ENCODE measurements around the gene PRKN. TPM values are rescaled to one million over a fixed set of nuclear protein-coding genes. Genes with fewer than 3 reads are reported as not detected.
A peak's percentile ranks its signal among the peaks of the same experiment; 100 is the strongest.

Gene PRKN
- total and polyA plus RNA-seq, 2 experiments from 2014 or later, result 1.2 to 2.3 TPM

DNA sequence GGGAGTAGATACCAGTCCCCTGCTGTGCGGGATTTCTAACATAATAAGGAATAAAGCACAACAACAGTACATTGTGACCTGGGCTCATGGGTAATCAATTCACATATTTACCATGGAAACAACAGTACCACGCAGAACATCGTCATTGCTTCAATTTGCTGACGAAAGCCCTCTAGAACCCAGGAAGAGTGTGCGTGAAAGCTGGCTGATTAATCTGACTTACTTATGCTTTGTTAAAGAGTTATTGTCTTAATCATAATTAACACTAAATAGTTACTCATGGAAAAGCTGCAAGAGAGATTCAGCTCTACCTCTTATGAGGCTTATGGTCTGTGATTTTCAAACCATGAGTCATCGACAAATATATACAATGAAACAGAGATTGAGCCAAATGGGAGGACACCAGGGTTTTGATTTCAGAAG lies 809.4 kb downstream of the PRKN start:
- H3F3A ChIP-seq (ENCODE audit: insufficient read depth), result no peaks in the 10 kb centered on the region
- no peak overlapping the region for H3K4me2 ChIP-seq (ENCODE audit: unreplicated experiment)
- peaks cover 9% of the 10 kb centered on the region for H3K4me1 ChIP-seq (ENCODE audit: insufficient read depth)
- H3K9ac ChIP-seq, result no peak overlapping the region
- 54 to 60% methylated on average over 6 of the region's 6 CpGs for WGBS, 2 experiments (ENCODE audit: low coverage in 1 of 2, low lambda C conversion rate in 2 of 2, missing lambda C conversion rate in 2 of 2)
- no peaks in the 10 kb centered on the region for H4K20me1 ChIP-seq (ENCODE audit: insufficient read depth)
- H3K9me3 ChIP-seq (ENCODE audit: low read depth), result no peaks in the 10 kb centered on the region
- no peaks in the 10 kb centered on the region for H3K36me3 ChIP-seq (ENCODE audit: low read depth)
- in situ Hi-C loops (cut with MboI), result no loop called here
- DNase-seq, result peak; percentile 29
- no peak overlapping the region for H3K27ac ChIP-seq
- H3K79me2 ChIP-seq (ENCODE audit: insufficient read depth), result no peaks in the 10 kb centered on the region
- TF ChIP-seq EZH2 (IDR thresholded peaks at IDR 0.05; ENCODE audit: insufficient read depth, poor library complexity, severe bottlenecking) (no peak), EZH2phosphoT487 (IDR thresholded peaks at IDR 0.05; ENCODE audit: insufficient read depth, low read depth) (no peak)
- no peaks in the 10 kb centered on the region for H3K9me2 ChIP-seq (ENCODE audit: insufficient read depth)
- H3K4me3 ChIP-seq, result no peak overlapping the region
- H3K27me3 ChIP-seq (replicated peaks; ENCODE audit: insufficient read depth), result no peaks in the 10 kb centered on the region
- H2AFZ ChIP-seq, result no peak overlapping the region

DNA sequence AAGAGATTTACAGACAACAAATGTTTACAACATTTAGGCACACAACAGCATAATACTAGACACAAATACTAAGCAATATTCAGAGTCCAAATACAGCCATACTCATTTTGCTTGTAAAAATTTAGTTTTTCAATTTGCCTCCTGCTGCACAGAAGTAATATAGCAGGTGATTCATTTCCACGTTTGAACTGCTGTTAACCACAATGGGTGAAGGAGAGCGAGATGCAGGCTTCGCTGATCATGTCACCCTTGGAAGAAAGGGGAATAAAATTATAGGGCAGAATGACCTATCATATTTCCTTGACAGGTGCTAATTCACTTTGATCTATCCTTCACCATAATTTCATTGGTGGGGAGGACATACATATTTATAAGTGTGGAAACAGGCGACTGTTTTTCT lies 809.9 kb downstream of the PRKN start:
- no peaks in the 10 kb centered on the region for H3K36me3 ChIP-seq (ENCODE audit: low read depth)
- H3K9me2 ChIP-seq (ENCODE audit: insufficient read depth), result no peaks in the 10 kb centered on the region
- no peak overlapping the region for H3K4me2 ChIP-seq (ENCODE audit: unreplicated experiment)
- WGBS, 2 experiments (ENCODE audit: low coverage in 1 of 2, low lambda C conversion rate in 2 of 2, missing lambda C conversion rate in 2 of 2), result 57 to 59% methylated on average over 4 of the region's 4 CpGs
- no peaks in the 10 kb centered on the region for H4K20me1 ChIP-seq (ENCODE audit: insufficient read depth)
- no peak overlapping the region for H3K4me3 ChIP-seq
- H3K9me3 ChIP-seq (ENCODE audit: low read depth), result no peaks in the 10 kb centered on the region
- H3K79me2 ChIP-seq (ENCODE audit: insufficient read depth), result no peaks in the 10 kb centered on the region
- TF ChIP-seq EZH2phosphoT487 (IDR thresholded peaks at IDR 0.05; ENCODE audit: insufficient read depth, low read depth) (no peak), EZH2 (IDR thresholded peaks at IDR 0.05; ENCODE audit: insufficient read depth, poor library complexity, severe bottlenecking) (no peak)
- no peak overlapping the region for H3K9ac ChIP-seq
- H3K27ac ChIP-seq, result no peak overlapping the region
- H3K4me1 ChIP-seq (ENCODE audit: insufficient read depth), result peaks cover 8% of the 10 kb centered on the region
- no peak overlapping the region for H2AFZ ChIP-seq
- no peaks in the 10 kb centered on the region for H3K27me3 ChIP-seq (replicated peaks; ENCODE audit: insufficient read depth)
- no peaks in the 10 kb centered on the region for H3F3A ChIP-seq (ENCODE audit: insufficient read depth)
- in situ Hi-C loops (cut with MboI), result no loop called here
- DNase-seq, result peak; percentile 20

DNA sequence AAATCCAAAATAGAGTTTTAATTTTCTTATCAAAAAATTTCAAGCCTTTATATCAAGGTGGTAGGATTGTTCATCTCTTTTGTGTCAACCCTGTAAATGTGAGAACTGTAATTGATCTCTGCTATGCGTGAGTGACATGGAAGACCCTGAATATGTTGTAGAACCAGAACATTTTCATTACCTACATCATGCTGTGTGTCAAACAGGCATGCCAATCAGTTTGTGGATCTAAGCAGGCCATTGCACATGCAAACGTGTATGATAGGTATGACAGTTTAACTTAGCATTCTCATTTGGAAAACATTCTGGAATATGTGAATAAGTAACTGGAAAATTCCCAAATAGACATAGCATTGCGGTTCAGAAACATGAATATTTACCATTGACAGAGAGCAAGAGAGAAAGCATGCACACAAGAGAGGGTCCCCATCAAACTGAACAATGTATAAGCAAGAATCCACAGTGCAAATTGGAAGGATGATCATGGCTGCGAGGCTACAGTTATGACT lies 812.1 kb downstream of the PRKN start:
- H3K79me2 ChIP-seq (ENCODE audit: insufficient read depth), result no peaks in the 10 kb centered on the region
- no peak for TF ChIP-seq EZH2 (IDR thresholded peaks at IDR 0.05; ENCODE audit: insufficient read depth, poor library complexity, severe bottlenecking)
- no peaks in the 10 kb centered on the region for H3K36me3 ChIP-seq (ENCODE audit: low read depth)
- no peaks in the 10 kb centered on the region for H3K9me3 ChIP-seq (ENCODE audit: low read depth)
- H2AFZ ChIP-seq, result no peak overlapping the region
- no peak overlapping the region for H3K4me2 ChIP-seq (ENCODE audit: unreplicated experiment)
- H3K27ac ChIP-seq, result no peak overlapping the region
- DNase-seq, result no peak
- WGBS, 2 experiments (ENCODE audit: low coverage in 1 of 2, low lambda C conversion rate in 2 of 2, missing lambda C conversion rate in 2 of 2), result 57 to 71% methylated on average over 4 of the region's 4 CpGs
- no peaks in the 10 kb centered on the region for H4K20me1 ChIP-seq (ENCODE audit: insufficient read depth)
- no peak overlapping the region for H3K9ac ChIP-seq
- no peak overlapping the region for H3K4me3 ChIP-seq
- H3K27me3 ChIP-seq (replicated peaks; ENCODE audit: insufficient read depth), result no peaks in the 10 kb centered on the region
- in situ Hi-C loops (cut with MboI), result no loop called here
- H3K9me2 ChIP-seq (ENCODE audit: insufficient read depth), result no peaks in the 10 kb centered on the region
- no peaks in the 10 kb centered on the region; the same call in 1 of the 2 replicates for H3K4me1 ChIP-seq (ENCODE audit: insufficient read depth)
- no peaks in the 10 kb centered on the region for H3F3A ChIP-seq (ENCODE audit: insufficient read depth)

DNA sequence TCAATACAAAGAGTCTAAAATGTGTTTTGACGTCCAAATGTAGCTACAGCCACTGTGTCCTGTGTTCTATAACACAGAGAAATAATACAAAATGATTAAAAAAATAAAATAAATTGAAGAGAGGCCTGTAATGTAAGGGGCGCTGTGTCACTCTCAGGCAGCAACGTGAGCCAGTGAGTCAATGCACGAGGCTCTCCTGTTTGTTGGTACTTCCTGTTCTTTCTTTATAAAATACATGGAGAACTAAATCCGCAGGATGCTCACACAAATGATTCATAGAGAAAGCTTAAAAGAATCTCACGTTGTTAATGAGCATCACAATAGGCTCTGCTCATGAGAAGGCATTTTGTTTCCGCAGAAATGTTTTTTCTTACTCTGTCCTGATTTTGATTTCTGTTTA lies 818.7 kb downstream of the PRKN start:
- no peak overlapping the region for H2AFZ ChIP-seq
- H3K4me2 ChIP-seq (ENCODE audit: unreplicated experiment), result no peak overlapping the region
- no peak for TF ChIP-seq EZH2phosphoT487 (IDR thresholded peaks at IDR 0.05; ENCODE audit: insufficient read depth, low read depth)
- TF ChIP-seq EZH2 (IDR thresholded peaks at IDR 0.05; ENCODE audit: insufficient read depth, poor library complexity, severe bottlenecking), result no peak
- H3K27me3 ChIP-seq (replicated peaks; ENCODE audit: insufficient read depth), result no peaks in the 10 kb centered on the region
- H3K36me3 ChIP-seq (ENCODE audit: low read depth), result no peaks in the 10 kb centered on the region
- no peak for DNase-seq
- no peaks in the 10 kb centered on the region for H3K9me3 ChIP-seq (ENCODE audit: low read depth)
- H3K4me1 ChIP-seq (ENCODE audit: insufficient read depth), result no peaks in the 10 kb centered on the region
- H3K4me3 ChIP-seq, result no peak overlapping the region
- H3K9ac ChIP-seq, result no peak overlapping the region
- no peaks in the 10 kb centered on the region for H3K79me2 ChIP-seq (ENCODE audit: insufficient read depth)
- in situ Hi-C loops (cut with MboI), result no loop called here
- H3F3A ChIP-seq (ENCODE audit: insufficient read depth), result no peaks in the 10 kb centered on the region
- H4K20me1 ChIP-seq (ENCODE audit: insufficient read depth), result no peaks in the 10 kb centered on the region
- H3K9me2 ChIP-seq (ENCODE audit: insufficient read depth), result no peaks in the 10 kb centered on the region
- WGBS, 2 experiments (ENCODE audit: low coverage in 1 of 2, low lambda C conversion rate in 2 of 2, missing lambda C conversion rate in 2 of 2), result 67 to 72% methylated on average over 7 of the region's 7 CpGs
- no peak overlapping the region for H3K27ac ChIP-seq

DNA sequence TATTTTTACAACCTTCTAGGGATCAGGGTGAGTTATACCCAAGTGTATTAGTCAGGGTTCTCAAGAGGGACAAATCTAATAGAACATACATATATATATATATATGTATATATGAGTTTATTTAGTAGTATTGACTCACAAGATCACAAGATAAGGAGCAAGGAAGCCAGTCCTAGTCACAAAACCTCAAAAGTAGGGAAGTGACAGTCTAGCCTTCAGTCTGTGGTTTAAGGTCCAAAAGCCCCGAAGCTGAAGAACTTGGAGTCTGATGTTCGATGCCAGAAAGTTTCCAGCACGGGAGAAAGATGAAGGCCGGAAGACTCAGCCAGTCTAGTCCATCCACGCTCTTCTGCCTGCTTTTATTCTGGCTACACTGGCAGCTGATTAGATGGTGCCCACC lies 821.0 kb downstream of the PRKN start:
- no peak for TF ChIP-seq EZH2 (IDR thresholded peaks at IDR 0.05; ENCODE audit: insufficient read depth, poor library complexity, severe bottlenecking)
- no peak for TF ChIP-seq EZH2phosphoT487 (IDR thresholded peaks at IDR 0.05; ENCODE audit: insufficient read depth, low read depth)

More for the DNA sequence above, 821.0 kb downstream of the PRKN start:
- DNase-seq, result no peak
- Histone ChIP-seq H3K36me3 (ENCODE audit: low read depth) (no peaks in the 10 kb centered on the region), H3K4me3 (no peak overlapping the region), H4K20me1 (ENCODE audit: insufficient read depth) (no peaks in the 10 kb centered on the region), H3K9ac (no peak overlapping the region), H3K4me2 (ENCODE audit: unreplicated experiment) (no peak overlapping the region), H3K9me3 (ENCODE audit: low read depth) (no peaks in the 10 kb centered on the region), H3K27me3 (replicated peaks; ENCODE audit: insufficient read depth) (no peaks in the 10 kb centered on the region), H2AFZ (no peak overlapping the region), H3F3A (ENCODE audit: insufficient read depth) (no peaks in the 10 kb centered on the region), H3K79me2 (ENCODE audit: insufficient read depth) (no peaks in the 10 kb centered on the region), H3K9me2 (ENCODE audit: insufficient read depth) (no peaks in the 10 kb centered on the region), H3K27ac (no peak overlapping the region), H3K4me1 (ENCODE audit: insufficient read depth) (no peaks in the 10 kb centered on the region)
- in situ Hi-C loops (cut with MboI), result no loop called here
- WGBS, 2 experiments (ENCODE audit: low coverage in 1 of 2, low lambda C conversion rate in 2 of 2, missing lambda C conversion rate in 2 of 2), result 74 to 76% methylated on average over 5 of the region's 5 CpGs
